Esophagus (tissue), 2 donors: ENCODE measurements around the gene HOXC12. TPM values are rescaled to one million over a fixed set of nuclear protein-coding genes. Genes with fewer than 3 reads are reported as not detected.

Source experiments
- H3K27ac ChIP-seq, 2 donors: one replicate each; pipeline ENCODE4 v1.5.1; 2013; ENCODE audit warnings: low read depth in 2 of 2, mild to moderate bottlenecking in 2 of 2, inconsistent platforms in 1 of 2, low read length in 1 of 2, moderate library complexity in 1 of 2
- H3K27me3 ChIP-seq, 2 donors: one replicate each; pipeline ENCODE4 v1.6.1; 2013; ENCODE audit warnings: low read length in 2 of 2, control low read depth in 1 of 2, mild to moderate bottlenecking in 1 of 2; ENCODE audit not compliant: insufficient read depth in 2 of 2, control insufficient read depth in 1 of 2
- H3K36me3 ChIP-seq, 2 donors: one replicate each; pipeline ENCODE4 v1.6.1; 2013; ENCODE audit warnings: low read length in 1 of 2; ENCODE audit not compliant: control insufficient read depth in 2 of 2, insufficient read depth in 2 of 2
- H3K4me1 ChIP-seq, 2 donors: one replicate each; pipeline ENCODE4 v1.6.1; 2013; ENCODE audit warnings: low read length in 1 of 2; ENCODE audit not compliant: control insufficient read depth in 2 of 2, insufficient read depth in 2 of 2
- H3K4me3 ChIP-seq, 2 donors: one replicate each; pipeline ENCODE4 v1.5.1; 2013; ENCODE audit warnings: low read length in 2 of 2, mild to moderate bottlenecking in 2 of 2, low read depth in 1 of 2, moderate library complexity in 1 of 2
- H3K9me3 ChIP-seq, 2 donors: one replicate each; pipeline ENCODE4 v1.6.1; 2013; ENCODE audit warnings: mild to moderate bottlenecking in 2 of 2, low read depth in 1 of 2, low read length in 1 of 2, moderate library complexity in 1 of 2; ENCODE audit not compliant: control insufficient read depth in 2 of 2, insufficient read depth in 1 of 2
- WGBS, 2 donors: extraction: QIAGEN DNeasy Blood & Tissue Kit; methylation state at CpG; one replicate each; pipeline ENCODE4 v1.1.7; 2013; 5-methylcytosine and 5-hydroxymethylcytosine counted together
- polyA plus RNA-seq, 2 donors: library from polyadenylated mRNA; stranded (reverse); fragments of 200-250 nt; gene quantifications; one replicate each; pipeline ENCODE4 v1.2.3, GENCODE V29; 2013
- donor health status: healthy with polysubstance abuse.
- donor health status: Bipolar disorder and iron deficiency.

HOXC12 gene
- polyA plus RNA-seq, 2 donors, result not detected

GRCh38 chr12:53949631-53950436, 4.9 kb upstream of the HOXC12 start:
- Histone ChIP-seq H3K4me3 (no peak overlapping the region), H3K9me3 (peaks cover 0 to 1% of the 10 kb centered on the region in 2 donors), H3K27me3 (peaks cover 11 to 56% of the 10 kb centered on the region in 2 donors), H3K4me1 (peaks cover 0 to 2% of the 10 kb centered on the region in 2 donors), H3K27ac (no peak overlapping the region), H3K36me3 (no peaks in the 10 kb centered on the region)
- WGBS, 2 donors, result 4 to 8% methylated on average over 29 to 34 of the region's 34 CpGs

GRCh38 chr12:53950437-53950773, 4.3 kb upstream of the HOXC12 start:
- peaks cover 0 to 2% of the 10 kb centered on the region in 2 donors for H3K9me3 ChIP-seq
- no peaks in the 10 kb centered on the region for H3K36me3 ChIP-seq
- 6% methylated on average over 10 of the region's 10 CpGs for WGBS, 2 donors
- H3K27ac ChIP-seq, result no peak overlapping the region
- H3K4me1 ChIP-seq, result peaks cover 0 to 2% of the 10 kb centered on the region in 2 donors
- H3K27me3 ChIP-seq, result peaks cover 11 to 57% of the 10 kb centered on the region in 2 donors
- H3K4me3 ChIP-seq, result no peak overlapping the region

GRCh38 chr12:53950789-53951576, 3.7 kb upstream of the HOXC12 start:
- no peak overlapping the region for H3K4me3 ChIP-seq
- H3K27me3 ChIP-seq, result peaks cover 6 to 57% of the 10 kb centered on the region in 2 donors
- no peaks in the 10 kb centered on the region for H3K36me3 ChIP-seq
- WGBS, 2 donors, result 5 to 6% methylated on average over 34 of the region's 34 CpGs
- peaks cover 0 to 2% of the 10 kb centered on the region in 2 donors for H3K4me1 ChIP-seq
- no peak overlapping the region for H3K27ac ChIP-seq
- peaks cover 0 to 2% of the 10 kb centered on the region in 2 donors for H3K9me3 ChIP-seq

- peaks cover 6 to 64% of the 10 kb centered on the region in 2 donors for H3K27me3 ChIP-seq
- WGBS, 2 donors, result 6 to 7% methylated on average over 47 of the region's 47 CpGs
- H3K9me3 ChIP-seq, result peaks cover 0 to 2% of the 10 kb centered on the region in 2 donors
- no peaks in the 10 kb centered on the region for H3K36me3 ChIP-seq
- H3K4me1 ChIP-seq, result peaks cover 0 to 5% of the 10 kb centered on the region in 2 donors
- H3K27ac ChIP-seq, result no peak overlapping the region
- no peak overlapping the region for H3K4me3 ChIP-seq
Measured at GRCh38 chr12:53951577-53952334, 2.9 kb upstream of the HOXC12 start.

- 13% methylated on average over 13 of the region's 13 CpGs for WGBS, 2 donors
- H3K9me3 ChIP-seq, result peaks cover 0 to 2% of the 10 kb centered on the region in 2 donors
- H3K4me3 ChIP-seq, result no peak overlapping the region
- H3K36me3 ChIP-seq, result no peaks in the 10 kb centered on the region
- no peak overlapping the region for H3K27ac ChIP-seq
- H3K27me3 ChIP-seq, result peaks cover 6 to 68% of the 10 kb centered on the region in 2 donors
- peaks cover 0 to 5% of the 10 kb centered on the region in 2 donors for H3K4me1 ChIP-seq
Measured at GRCh38 chr12:53952335-53952694, 2.4 kb upstream of the HOXC12 start.

GRCh38 chr12:53952871-53953734, 1.6 kb upstream of the HOXC12 start:
- H3K4me1 ChIP-seq, result peaks cover 0 to 5% of the 10 kb centered on the region in 2 donors
- peaks cover 6 to 74% of the 10 kb centered on the region in 2 donors for H3K27me3 ChIP-seq
- 7 to 8% methylated on average over 38 of the region's 38 CpGs for WGBS, 2 donors
- no peak overlapping the region for H3K4me3 ChIP-seq
- H3K36me3 ChIP-seq, result no peaks in the 10 kb centered on the region
- H3K27ac ChIP-seq, result no peak overlapping the region
- peaks cover 0 to 2% of the 10 kb centered on the region in 2 donors for H3K9me3 ChIP-seq

GRCh38 chr12:53953831-53954693, 641 bp upstream of the HOXC12 start:
- Histone ChIP-seq H3K4me1 (peaks cover 0 to 5% of the 10 kb centered on the region in 2 donors), H3K36me3 (no peaks in the 10 kb centered on the region), H3K9me3 (peaks cover 0 to 2% of the 10 kb centered on the region in 2 donors), H3K27ac (no peak overlapping the region), H3K4me3 (no peak overlapping the region), H3K27me3 (peaks cover 6 to 72% of the 10 kb centered on the region in 2 donors)
- WGBS, 2 donors, result 9 to 11% methylated on average over 19 of the region's 19 CpGs

GRCh38 chr12:53955036-53955775, 503 bp downstream of the HOXC12 start:
- Histone ChIP-seq H3K27ac (no peak overlapping the region), H3K4me3 (no peak overlapping the region), H3K27me3 (peaks cover 5 to 76% of the 10 kb centered on the region in 2 donors)

More at GRCh38 chr12:53955036-53955775, 503 bp downstream of the HOXC12 start:
- Histone ChIP-seq H3K4me1 (peaks cover 0 to 5% of the 10 kb centered on the region in 2 donors), H3K9me3 (peaks cover 0 to 2% of the 10 kb centered on the region in 2 donors), H3K36me3 (no peaks in the 10 kb centered on the region)
- 9 to 11% methylated on average over 68 to 86 of the region's 86 CpGs for whole genome bisulfite sequencing, 2 donors
